ENCODE measurements around the gene BARX2.

BARX2 gene

DNA sequence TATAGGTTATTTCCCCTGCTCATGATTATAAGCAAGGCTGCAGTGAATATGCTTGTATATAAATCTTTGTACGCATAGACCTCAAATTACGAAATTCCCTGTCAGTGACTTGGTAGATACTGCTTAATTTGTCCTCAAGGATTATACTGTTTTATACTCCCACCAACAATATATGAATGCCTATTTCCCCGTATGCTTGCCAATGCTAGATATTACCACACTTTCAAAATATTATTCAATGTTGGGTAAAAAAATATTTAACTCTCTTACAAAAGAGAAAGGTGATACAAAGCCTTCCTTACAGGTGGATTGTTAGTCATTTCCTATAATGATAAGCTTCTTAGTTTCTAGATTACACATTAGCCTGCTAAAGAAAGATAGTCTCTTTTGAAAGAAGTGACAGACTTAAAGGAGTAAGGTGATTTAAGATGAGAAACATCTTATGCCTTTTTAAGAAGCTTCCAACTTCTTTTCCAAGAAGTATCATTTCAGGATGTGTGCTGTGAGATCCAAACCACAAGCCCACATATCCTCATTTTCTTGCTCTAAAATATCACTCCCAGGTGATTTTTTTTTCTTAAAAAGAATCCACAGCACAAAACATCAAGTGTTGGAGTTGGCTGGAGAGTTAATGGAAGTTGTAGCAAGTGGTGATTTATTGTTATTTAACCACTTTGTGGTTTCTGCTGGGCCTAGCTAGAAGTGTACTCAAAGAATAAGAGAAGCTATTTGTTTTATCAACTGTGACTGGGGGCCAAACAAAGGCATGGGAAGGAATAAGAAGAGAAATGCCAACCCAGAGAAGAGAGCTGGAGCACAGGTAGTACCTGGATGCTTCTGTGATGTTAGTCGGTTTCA is 59.2 kb downstream of the BARX2 start:
- Histone ChIP-seq H3F3A (ENCODE audit: insufficient read depth, low read length) (no peaks in the 10 kb centered on the region), H3K9ac (ENCODE audit: low read length) (no peak overlapping the region), H3K4me1 (ENCODE audit: insufficient read depth, low read length, severe bottlenecking) (no peaks in the 10 kb centered on the region), H3K27me3 (ENCODE audit: insufficient read depth, low read length) (no peaks in the 10 kb centered on the region), H3K4me3 (ENCODE audit: low read depth, low read length, poor library complexity, severe bottlenecking) (no peak overlapping the region), H3K9me2 (ENCODE audit: low read depth, low read length) (no peaks in the 10 kb centered on the region), H4K20me1 (ENCODE audit: insufficient read depth, low read length) (no peaks in the 10 kb centered on the region), H3K27ac (ENCODE audit: low read depth, low read length, poor library complexity, severe bottlenecking) (no peak overlapping the region), H3K9me3 (ENCODE audit: low read length) (no peaks in the 10 kb centered on the region), H3K79me2 (ENCODE audit: insufficient read depth, low read length) (no peaks in the 10 kb centered on the region), H3K36me3 (ENCODE audit: insufficient read depth, low read length) (no peaks in the 10 kb centered on the region), H3K4me2 (ENCODE audit: low read length) (no peak overlapping the region), H2AFZ (ENCODE audit: low read length) (no peak overlapping the region)
- TF ChIP-seq CTCF (IDR thresholded peaks at IDR 0.05; ENCODE audit: low read length), result no peak
- TF ChIP-seq EZH2 (IDR thresholded peaks at IDR 0.05; ENCODE audit: borderline replicate concordance, low read length), result no peak

DNA sequence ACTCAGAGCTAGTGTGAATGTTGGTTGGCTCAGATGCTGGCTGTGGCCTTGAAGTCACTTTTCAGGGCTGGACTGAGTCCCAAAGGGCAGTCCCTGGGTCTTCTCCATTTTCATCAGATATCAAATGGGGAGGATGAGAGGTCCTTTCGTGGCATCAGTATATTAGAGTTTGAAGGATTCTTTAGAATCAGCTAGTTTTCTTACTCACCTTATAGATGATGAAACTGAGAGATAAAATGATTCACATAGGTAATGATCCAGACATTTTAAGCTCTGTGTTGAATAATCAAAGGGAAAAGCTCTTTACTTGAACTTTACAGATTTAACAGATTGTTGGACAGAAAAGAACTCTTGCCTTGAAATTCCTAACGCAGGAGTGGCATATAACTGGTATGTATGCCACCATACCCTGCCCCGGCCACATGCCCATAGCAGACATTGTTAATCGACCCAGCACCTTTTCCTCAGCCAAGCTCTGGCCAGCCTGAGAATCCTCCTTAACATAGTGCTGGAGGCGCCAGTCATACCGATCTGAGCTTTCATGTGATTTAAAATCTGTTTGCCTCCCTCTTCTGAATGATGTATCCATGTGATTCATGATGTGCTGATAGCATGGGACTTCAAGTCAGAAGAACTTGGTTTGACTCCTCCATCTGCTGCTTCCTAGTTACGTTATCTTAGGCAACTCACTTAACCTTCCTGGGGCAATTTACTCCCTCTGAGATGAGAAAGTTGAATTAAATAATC is 60.0 kb downstream of the BARX2 start:
- Histone ChIP-seq H3K27ac (ENCODE audit: low read depth, low read length, poor library complexity, severe bottlenecking) (no peak overlapping the region), H3K9ac (ENCODE audit: low read length) (no peak overlapping the region), H3K27me3 (ENCODE audit: insufficient read depth, low read length) (no peaks in the 10 kb centered on the region), H2AFZ (ENCODE audit: low read length) (no peak overlapping the region), H3F3A (ENCODE audit: insufficient read depth, low read length) (no peaks in the 10 kb centered on the region), H3K36me3 (ENCODE audit: insufficient read depth, low read length) (no peaks in the 10 kb centered on the region), H3K4me3 (ENCODE audit: low read depth, low read length, poor library complexity, severe bottlenecking) (no peak overlapping the region), H4K20me1 (ENCODE audit: insufficient read depth, low read length) (no peaks in the 10 kb centered on the region), H3K79me2 (ENCODE audit: insufficient read depth, low read length) (no peaks in the 10 kb centered on the region), H3K4me2 (ENCODE audit: low read length) (no peak overlapping the region), H3K4me1 (ENCODE audit: insufficient read depth, low read length, severe bottlenecking) (no peaks in the 10 kb centered on the region), H3K9me3 (ENCODE audit: low read length) (no peaks in the 10 kb centered on the region), H3K9me2 (ENCODE audit: low read depth, low read length) (no peaks in the 10 kb centered on the region)
- TF ChIP-seq EZH2 (IDR thresholded peaks at IDR 0.05; ENCODE audit: borderline replicate concordance, low read length), result no peak
- no peak for TF ChIP-seq CTCF (IDR thresholded peaks at IDR 0.05; ENCODE audit: low read length)

DNA sequence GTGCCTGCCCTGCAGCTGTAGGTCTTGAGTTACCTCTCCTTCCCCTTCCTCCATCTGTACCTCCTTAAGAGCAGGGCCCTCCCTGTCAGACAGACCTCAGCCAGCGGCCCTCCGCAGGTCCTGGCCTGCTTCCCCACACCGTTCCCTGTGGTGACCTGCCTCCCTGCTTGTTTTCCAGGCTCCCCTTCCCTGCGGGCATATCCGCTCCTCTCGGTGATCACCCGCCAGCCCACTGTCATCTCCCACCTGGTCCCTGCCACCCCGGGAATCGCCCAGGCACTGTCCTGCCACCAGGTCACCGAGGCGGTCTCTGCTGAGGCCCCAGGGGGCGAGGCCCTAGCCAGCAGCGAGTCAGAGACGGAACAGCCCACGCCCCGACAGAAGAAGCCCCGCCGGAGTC is 60.9 kb downstream of the BARX2 start:
- Histone ChIP-seq H3F3A (ENCODE audit: insufficient read depth, low read length) (no peaks in the 10 kb centered on the region), H3K9me2 (ENCODE audit: low read depth, low read length) (no peaks in the 10 kb centered on the region), H2AFZ (ENCODE audit: low read length) (no peak overlapping the region), H3K79me2 (ENCODE audit: insufficient read depth, low read length) (no peaks in the 10 kb centered on the region), H3K9ac (ENCODE audit: low read length) (no peak overlapping the region), H3K27ac (ENCODE audit: low read depth, low read length, poor library complexity, severe bottlenecking) (no peak overlapping the region), H4K20me1 (ENCODE audit: insufficient read depth, low read length) (no peaks in the 10 kb centered on the region), H3K4me1 (ENCODE audit: insufficient read depth, low read length, severe bottlenecking) (no peaks in the 10 kb centered on the region), H3K9me3 (ENCODE audit: low read length) (no peaks in the 10 kb centered on the region), H3K27me3 (ENCODE audit: insufficient read depth, low read length) (no peaks in the 10 kb centered on the region), H3K36me3 (ENCODE audit: insufficient read depth, low read length) (no peaks in the 10 kb centered on the region), H3K4me3 (ENCODE audit: low read depth, low read length, poor library complexity, severe bottlenecking) (no peak overlapping the region), H3K4me2 (ENCODE audit: low read length) (no peak overlapping the region)
- TF ChIP-seq CTCF (IDR thresholded peaks at IDR 0.05; ENCODE audit: low read length), result no peak
- no peak for TF ChIP-seq EZH2 (IDR thresholded peaks at IDR 0.05; ENCODE audit: borderline replicate concordance, low read length)
